Stomach (tissue), 9 donors: Measurements from ENCODE around the gene SPACA4. TPM values are rescaled to one million over a fixed set of nuclear protein-coding genes. Genes with fewer than 3 reads are reported as not detected.
"Not testable (repeated sequence)": the region's sequence is repeated elsewhere in the genome, so short reads cannot be mapped to it uniquely, and the experiment has no call there.

Experiments used
- DNase-seq, 2 donors: peaks; one replicate each; pipeline versions ENCODE4 v3.0.0 to v3.0.0-alpha.2; 2013 to 2019
- H3K27ac ChIP-seq, 5 donors: fragments of 200-600 bp in 4 of 5; sonication (generic) in 4 of 5; one replicate each; pipeline ENCODE4 v1.5.1; 2013 to 2019; ENCODE audit warnings: mild to moderate bottlenecking in 1 of 5, moderate library complexity in 1 of 5
- H3K27me3 ChIP-seq, 3 donors: fragments of 200-600 bp; sonication (generic); one replicate each; pipeline ENCODE4 v1.5.1; 2017 to 2019; ENCODE audit warnings: mixed run types in 1 of 3
- H3K36me3 ChIP-seq, 4 donors: fragments of 200-600 bp; sonication (generic); 1 replicate in 3 of 4; 2 replicates in 1 of 4; pipeline ENCODE4 v1.5.1; 2016 to 2019
- H3K4me1 ChIP-seq, 4 donors: fragments of 200-600 bp; sonication (generic); one replicate each; pipeline ENCODE4 v1.5.1; 2016 to 2019
- H3K4me3 ChIP-seq, 4 donors: fragments of 200-600 bp; sonication (generic) in 3 of 4; one replicate each; pipeline ENCODE4 v1.5.1; 2016 to 2019; ENCODE audit warnings: mild to moderate bottlenecking in 1 of 4
- H3K9me3 ChIP-seq, 4 donors: fragments of 200-600 bp; sonication (generic); one replicate each; pipeline ENCODE4 v1.5.1; 2016 to 2019
- CTCF ChIP-seq, 7 experiments: fragments of 450-650 bp in 4 of 7; fragments of 200-600 bp in 3 of 7; sonication (generic) in 3 of 7; IDR thresholded peaks; one replicate each; pipeline ENCODE4 v1.5.1; 2016 to 2019; ENCODE audit warnings: antibody characterized with exemption in 7 of 7, control low read depth in 2 of 7, mild to moderate bottlenecking in 1 of 7
- EP300 ChIP-seq: sonication (generic); formaldehyde crosslinking; IDR thresholded peaks from one replicate; pipeline ENCODE4 v1.6.1; 2017; ENCODE audit warnings: antibody characterized with exemption
- POLR2A ChIP-seq, 4 donors: fragments of 450-650 bp; IDR thresholded peaks; one replicate each; pipeline ENCODE4 v1.6.1; 2016; ENCODE audit warnings: antibody characterized with exemption in 4 of 4, control low read depth in 2 of 4, mild to moderate bottlenecking in 1 of 4, moderate library complexity in 1 of 4
- POLR2AphosphoS5 ChIP-seq, 3 donors: sonication (generic); formaldehyde crosslinking; IDR thresholded peaks; one replicate each; pipeline ENCODE4 v1.6.1; 2016; ENCODE audit warnings: antibody characterized with exemption in 3 of 3
- WGBS, 5 donors: extraction: QIAGEN DNeasy Blood & Tissue Kit in 3 of 5; methylation state at CpG; one replicate each; pipeline versions ENCODE4 v1.1.5 to v1.1.7; 2013 to 2018; 5-methylcytosine and 5-hydroxymethylcytosine counted together
- intact Hi-C: fragments of 100-400 bp; cut with DNase I; formaldehyde crosslinking; loops from one replicate; pipeline ENCODE4 v1.15.1; 2023; ENCODE audit warnings: low total_unique reads
- polyA plus RNA-seq, 3 donors: library from polyadenylated mRNA; stranded (reverse); fragments of 200-250 nt; gene quantifications; one replicate each; pipeline ENCODE4 v1.2.3, GENCODE V29; 2013
- total RNA-seq, 5 donors: library from RNA; depleted of rRNA; stranded (reverse); fragments of >200 nt; gene quantifications; one replicate each; pipeline versions ENCODE4 v1.1.0 to v1.2.3, GENCODE V29; 2014 to 2016
- donor health status: healthy with polysubstance abuse.
- donor health status: Bipolar disorder and iron deficiency.
- donor health status: healthy.

Gene SPACA4
- total and polyA plus RNA-seq, 8 donors = not detected

GRCh38 chr19:48629599-48630295, 23.2 kb downstream of the SPACA4 start:
- Histone ChIP-seq H3K9me3 (no peaks in the 10 kb centered on the region), H3K4me1 (peaks cover 47 to 99% (median 85%) of the 10 kb centered on the region in 4 donors), H3K27me3 (no peaks in the 10 kb centered on the region), H3K36me3 (peaks cover 0 to 48% (median 27%) of the 10 kb centered on the region in 4 donors), H3K27ac (peak overlapping the region; percentile 85 to 98 (median 93)), H3K4me3 (peak overlapping the region in 3 of 4 donors; percentile 15 to 31 (median 24))
- intact Hi-C loops = no loop called here
- 34 to 72% (median 39%) methylated on average over 24 to 48 of the region's 48 CpGs for WGBS, 5 donors
- peak; percentile 89 to 93 for DNase-seq
- no peak for TF ChIP-seq POLR2A (IDR thresholded peaks at IDR 0.05)
- TF ChIP-seq POLR2AphosphoS5 (IDR thresholded peaks at IDR 0.05) = peak in 2 of 3 donors; percentile 22 to 76

- Histone ChIP-seq H3K36me3 (peaks cover 0 to 48% (median 27%) of the 10 kb centered on the region in 4 donors), H3K4me1 (peaks cover 52 to 99% (median 84%) of the 10 kb centered on the region in 4 donors), H3K9me3 (no peaks in the 10 kb centered on the region), H3K4me3 (peak overlapping the region; percentile 15 to 31 (median 20)), H3K27me3 (no peaks in the 10 kb centered on the region), H3K27ac (peak overlapping the region; percentile 85 to 98 (median 93))
- TF ChIP-seq POLR2AphosphoS5 (IDR thresholded peaks at IDR 0.05) (peak; percentile 58 to 92 (median 68)), CTCF (IDR thresholded peaks at IDR 0.05) (peak in 4 of 7 experiments; percentile 11 to 26 (median 18)), POLR2A (IDR thresholded peaks at IDR 0.05) (no peak), EP300 (no peak)
- 16 to 36% (median 22%) methylated on average over 20 to 47 of the region's 47 CpGs for WGBS, 5 donors
- DNase-seq = peak; percentile 93 to 95
- intact Hi-C loops = no loop called here
Measured at GRCh38 chr19:48630296-48631063, 23.9 kb downstream of the SPACA4 start.

GRCh38 chr19:48631225-48631624, 24.7 kb downstream of the SPACA4 start:
- no peaks in the 10 kb centered on the region for H3K9me3 ChIP-seq
- WGBS, 5 donors = 38 to 78% (median 55%) methylated on average over 3 of the region's 3 CpGs
- peaks cover 0 to 42% (median 21%) of the 10 kb centered on the region in 4 donors for H3K36me3 ChIP-seq
- peak overlapping the region in 2 of 4 donors; percentile 15 to 31 for H3K4me3 ChIP-seq
- H3K4me1 ChIP-seq = peaks cover 56 to 98% (median 84%) of the 10 kb centered on the region in 4 donors
- DNase-seq = peak in 1 of 2 donors; percentile 48
- H3K27me3 ChIP-seq = no peaks in the 10 kb centered on the region
- TF ChIP-seq CTCF (IDR thresholded peaks at IDR 0.05) = no peak
- no peak for TF ChIP-seq POLR2AphosphoS5 (IDR thresholded peaks at IDR 0.05)
- TF ChIP-seq EP300 = no peak
- no peak for TF ChIP-seq POLR2A (IDR thresholded peaks at IDR 0.05)
- intact Hi-C loops = no loop called here
- H3K27ac ChIP-seq = peak overlapping the region; percentile 85 to 98 (median 93)

- Histone ChIP-seq H3K27ac (peak overlapping the region in 4 of 5 donors; percentile 90 to 98 (median 96)), H3K4me1 (peaks cover 64 to 99% (median 89%) of the 10 kb centered on the region in 4 donors), H3K36me3 (peaks cover 0 to 33% (median 19%) of the 10 kb centered on the region in 4 donors)
- intact Hi-C loops, DNase-seq, H3K9me3 ChIP-seq, H3K27me3 ChIP-seq, H3K4me3 ChIP-seq: not testable (repeated sequence)
- 78 to 88% (median 87%) methylated on average over 11 of the region's 11 CpGs for WGBS, 5 donors
Measured at GRCh38 chr19:48632286-48632685, 25.7 kb downstream of the SPACA4 start.

- Histone ChIP-seq H3K27ac (peak overlapping the region; percentile 3 to 98 (median 93)), H3K36me3 (peaks cover 0 to 31% (median 18%) of the 10 kb centered on the region in 4 donors), H3K9me3 (no peaks in the 10 kb centered on the region), H3K27me3 (no peaks in the 10 kb centered on the region), H3K4me3 (no peak overlapping the region), H3K4me1 (peaks cover 64 to 95% (median 86%) of the 10 kb centered on the region in 4 donors)
- intact Hi-C loops = no loop called here
- TF ChIP-seq POLR2A (IDR thresholded peaks at IDR 0.05) (no peak), CTCF (IDR thresholded peaks at IDR 0.05) (no peak), EP300 (no peak), POLR2AphosphoS5 (IDR thresholded peaks at IDR 0.05) (no peak)
- DNase-seq = no peak
Measured at GRCh38 chr19:48632692-48633147, 26.2 kb downstream of the SPACA4 start.
